H1 (cell line): Measurements from ENCODE around the gene ENTPD8. TPM values are rescaled to one million over a fixed set of nuclear protein-coding genes. Genes with fewer than 3 reads are reported as not detected.

Experiments
- CTCF ChIA-PET: fragments of 300-600 bp; sonication (Branson Sonifier 250); formaldehyde crosslinking; loops from one replicate; lab custom pipeline; 2021; ENCODE audit not compliant: partially characterized antibody; lab: Charles Lee
- POLR2A ChIA-PET: fragments of 300-600 bp; sonication (Branson Sonifier 250); formaldehyde crosslinking; loops from one replicate; lab custom pipeline; 2021; ENCODE audit warnings: inconsistent platforms; ENCODE audit not compliant: partially characterized antibody; lab: Charles Lee
- DNase-seq, 2 experiments: peaks; one replicate each; pipeline versions ENCODE4 v3.0.0 to v3.0.0-alpha.2; 2010 to 2022; ENCODE audit warnings: low spot score in 2 of 2, low read depth in 1 of 2, mixed read lengths in 1 of 2
- FAIRE-seq: peaks from 2 replicates; lab custom pipeline; 2011; peaks lifted over from hg19 to GRCh38; lab: Jason Lieb, UNC
- H2AFZ ChIP-seq: 2 replicates; pipeline ENCODE4 v1.8.1; 2012; ENCODE audit warnings: low read length, inconsistent platforms
- H2AK5ac ChIP-seq: 2 replicates; pipeline ENCODE4 v1.6.1; 2013; ENCODE audit warnings: low read depth, low read length
- H2BK120ac ChIP-seq: replicated peaks from 2 replicates; pipeline ENCODE3; 2013; ENCODE audit warnings: low read depth, low read length, inconsistent platforms
- H2BK12ac ChIP-seq: 2 replicates; pipeline ENCODE4 v1.6.1; 2013; ENCODE audit warnings: low read depth, low read length
- H2BK15ac ChIP-seq: 2 replicates; pipeline ENCODE4 v1.6.1; 2013; ENCODE audit warnings: low read length
- H2BK20ac ChIP-seq: 2 replicates; pipeline ENCODE4 v1.6.1; 2013; ENCODE audit warnings: low read length
- H2BK5ac ChIP-seq: 2 replicates; pipeline ENCODE4 v1.6.1; 2013; ENCODE audit warnings: low read depth, low read length
- H3K14ac ChIP-seq: 2 replicates; pipeline ENCODE4 v1.6.1; 2013; ENCODE audit warnings: inconsistent platforms; ENCODE audit not compliant: insufficient read length
- H3K18ac ChIP-seq: 2 replicates; pipeline ENCODE4 v1.6.1; 2013; ENCODE audit warnings: low read length; ENCODE audit errors: extremely low read depth
- H3K23ac ChIP-seq: 2 replicates; pipeline ENCODE4 v1.6.1; 2013; ENCODE audit warnings: inconsistent platforms; ENCODE audit not compliant: insufficient read length
- H3K23me2 ChIP-seq: 2 replicates; pipeline ENCODE4 v1.6.1; 2013; ENCODE audit warnings: low read depth, low read length
- H3K27ac ChIP-seq: 2 replicates; pipeline ENCODE4 v1.6.1; 2011; ENCODE audit warnings: low read depth, low read length, inconsistent platforms
- H3K27me3 ChIP-seq, 4 experiments: replicated peaks in 1 of 4; 1 replicate in 1 of 4; 2 replicates in 3 of 4; pipeline versions ENCODE4 v1.6.1 to v1.8.1; 2011 to 2013; ENCODE audit warnings: low read length in 3 of 4, mild to moderate bottlenecking in 3 of 4, inconsistent platforms in 2 of 4, mixed read lengths in 2 of 4, moderate library complexity in 1 of 4; ENCODE audit not compliant: control insufficient read depth in 3 of 4, insufficient read depth in 3 of 4; ENCODE audit errors: extremely low read depth in 1 of 4
- H3K36me3 ChIP-seq, 4 experiments: 2 replicates each; pipeline versions ENCODE4 v1.6.1 to v1.8.1; 2011 to 2013; ENCODE audit warnings: mild to moderate bottlenecking in 4 of 4, low read length in 3 of 4, moderate library complexity in 2 of 4, control low read depth in 1 of 4, inconsistent platforms in 1 of 4; ENCODE audit not compliant: insufficient read depth in 4 of 4, control insufficient read depth in 2 of 4
- H3K4ac ChIP-seq: replicated peaks from 2 replicates; pipeline ENCODE3; 2013; ENCODE audit warnings: low read length, low read depth, mixed read lengths, inconsistent platforms; ENCODE audit not compliant: insufficient read length
- H3K4me1 ChIP-seq, 4 experiments: replicated peaks in 1 of 4; 1 replicate in 1 of 4; 2 replicates in 3 of 4; pipeline versions ENCODE4 v1.6.1 to v1.8.1; 2011 to 2013; ENCODE audit warnings: low read length in 3 of 4, inconsistent platforms in 2 of 4, mixed read lengths in 1 of 4; ENCODE audit not compliant: insufficient read depth in 4 of 4, control insufficient read depth in 3 of 4
- H3K4me2 ChIP-seq, 2 experiments: 2 replicates each; pipeline versions ENCODE4 v1.6.1 to v1.8.1; 2011 to 2013; ENCODE audit warnings: low read depth in 2 of 2, low read length in 2 of 2, control low read depth in 1 of 2, inconsistent platforms in 1 of 2, mild to moderate bottlenecking in 1 of 2; ENCODE audit not compliant: insufficient read depth in 1 of 2
- H3K4me3 ChIP-seq, 4 experiments: fragments of 200-600, 300-600 bp in 1 of 4; sonication (generic), shearing (Covaris generic), sonication (Bioruptor Twin) in 1 of 4; 2 replicates each; pipeline versions ENCODE4 v1.5.1 to v1.8.1; 2011 to 2016; ENCODE audit warnings: low read length in 4 of 4, low read depth in 3 of 4, control low read depth in 2 of 4, inconsistent platforms in 2 of 4, mild to moderate bottlenecking in 2 of 4, mixed read lengths in 1 of 4, moderate library complexity in 1 of 4; ENCODE audit not compliant: insufficient read depth in 2 of 4; ENCODE audit errors: extremely low read depth in 1 of 4
- H3K56ac ChIP-seq: replicated peaks from 2 replicates; pipeline ENCODE3; 2013; ENCODE audit warnings: low read depth, mild to moderate bottlenecking, mixed read lengths, low read length, inconsistent platforms; ENCODE audit not compliant: insufficient read length
- H3K79me1 ChIP-seq: 2 replicates; pipeline ENCODE4 v1.6.1; 2013; ENCODE audit warnings: low read depth, low read length, control low read depth
- H3K79me2 ChIP-seq, 2 experiments: 2 replicates each; pipeline versions ENCODE4 v1.6.1 to v1.8.1; 2012 to 2013; ENCODE audit warnings: low read length in 2 of 2, mild to moderate bottlenecking in 2 of 2, inconsistent platforms in 1 of 2; ENCODE audit not compliant: insufficient read depth in 2 of 2, control insufficient read depth in 1 of 2
- H3K9ac ChIP-seq, 4 experiments: replicated peaks in 1 of 4; 1 replicate in 1 of 4; 2 replicates in 3 of 4; pipeline versions ENCODE4 v1.6.1 to v1.8.1; 2011 to 2013; ENCODE audit warnings: low read depth in 3 of 4, low read length in 3 of 4, control low read depth in 2 of 4, mild to moderate bottlenecking in 2 of 4, moderate library complexity in 2 of 4, inconsistent platforms in 1 of 4; ENCODE audit errors: extremely low read depth in 1 of 4
- H3K9me3 ChIP-seq, 2 experiments: 2 replicates each; pipeline versions ENCODE4 v1.6.1 to v1.8.1; 2012 to 2013; ENCODE audit warnings: mild to moderate bottlenecking in 2 of 2, moderate library complexity in 2 of 2, control low read depth in 1 of 2, inconsistent platforms in 1 of 2, low read depth in 1 of 2, low read length in 1 of 2, mixed read lengths in 1 of 2; ENCODE audit not compliant: insufficient read depth in 2 of 2
- H4K20me1 ChIP-seq, 2 experiments: replicated peaks in 1 of 2; 2 replicates each; pipeline versions ENCODE3 to v1.8.1; 2011 to 2013; ENCODE audit warnings: inconsistent platforms in 2 of 2, low read length in 2 of 2, mild to moderate bottlenecking in 1 of 2; ENCODE audit not compliant: insufficient read depth in 2 of 2, control insufficient read depth in 1 of 2
- H4K5ac ChIP-seq: 2 replicates; pipeline ENCODE4 v1.6.1; 2013; ENCODE audit warnings: low read length, low read depth, mixed read lengths, inconsistent platforms; ENCODE audit not compliant: insufficient read length
- H4K8ac ChIP-seq: 2 replicates; pipeline ENCODE4 v1.8.0; 2013; ENCODE audit warnings: mild to moderate bottlenecking, moderate library complexity, low read length, inconsistent platforms; ENCODE audit not compliant: insufficient read depth; ENCODE audit errors: extremely low read depth
- H4K91ac ChIP-seq: replicated peaks from 2 replicates; pipeline ENCODE3; 2013; ENCODE audit warnings: low read length, mixed read lengths, inconsistent platforms; ENCODE audit not compliant: insufficient read length
- SP4 ChIP-seq: IDR thresholded peaks from 2 replicates; pipeline ENCODE4 v1.6.1; 2012; ENCODE audit warnings: low read length, inconsistent platforms
- WGBS, 2 experiments: shearing (Covaris generic) in 1 of 2; methylation state at CpG; one replicate each; pipeline versions ENCODE4 v1.1.6 to v1.1.7; 2013 to 2015; ENCODE audit warnings: low lambda C conversion rate in 2 of 2, mixed read lengths in 2 of 2, inconsistent platforms in 1 of 2, low coverage in 1 of 2, missing lambda C conversion rate in 1 of 2; ENCODE audit not compliant: insufficient replicate concordance in 2 of 2, insufficient coverage in 1 of 2, insufficient read length in 1 of 2; ENCODE audit errors: extremely low coverage in 1 of 2, missing lambda C conversion rate in 1 of 2; 5-methylcytosine and 5-hydroxymethylcytosine counted together
- polyA plus RNA-seq, 7 experiments: library from polyadenylated mRNA; depleted of rRNA in 3 of 7; stranded (reverse) in 5 of 7; unstranded in 2 of 7; fragments of >200 nt in 5 of 7; fragments of 200-250 nt in 2 of 7; gene quantifications; 1 replicate in 5 of 7; 2 replicates in 1 of 7; 4 replicates in 1 of 7; pipeline versions ENCODE4 v1.2.1 to v1.2.3, GENCODE V29; 2011 to 2013; ENCODE audit warnings: missing spikeins in 2 of 7, mixed read lengths in 2 of 7
- total RNA-seq: library from RNA; stranded (reverse); fragmentation: NEBNext Ultra II Directional; extraction: Animal tissue kit (Norgen Biotek cat#: 25700); gene quantifications from 2 replicates; pipeline ENCODE4 v1.2.1, GENCODE V29; 2021

ENTPD8 gene
- total and polyA plus RNA-seq, 2 of the 8 experiments (the other 6 are each of a cell fraction or from before 2014, with no cell fraction given), result 0.48 to 0.51 TPM

GRCh38 chr9:137394866-137395665 lies 46.1 kb downstream of the ENTPD8 start:
- H3K14ac ChIP-seq, result no peak overlapping the region
- FAIRE-seq, result no peak
- H2BK20ac ChIP-seq, result no peak overlapping the region
- H3K27me3 ChIP-seq, result no peaks in the 10 kb centered on the region
- H3K4me3 ChIP-seq, result no peak overlapping the region
- no peak overlapping the region for H2BK5ac ChIP-seq
- peaks cover 0 to 6% of the 10 kb centered on the region in 2 experiments for H4K20me1 ChIP-seq
- H2BK120ac ChIP-seq, result no peak overlapping the region
- no peak overlapping the region for H3K56ac ChIP-seq
- no peak overlapping the region for H2BK15ac ChIP-seq
- ChIA-PET POLR2A (interaction anchor here (1.2 kb wide), 1 partner anchor 9 kb away, joined by 4 read pairs; no protein-coding TSS in a partner anchor), CTCF (interaction anchor here (0.6 to 1.2 kb wide), 4 partner anchors 28 to 109 kb away, joined by 3 read pairs; partner anchors contain the start of gene EXD3)
- H3K4ac ChIP-seq, result no peak overlapping the region
- 91% methylated on average over 28 of the region's 36 CpGs; no CpG with 5 or more reads in 1 of the 2 experiments for WGBS, 2 experiments
- H3K18ac ChIP-seq, result no peak overlapping the region
- H2BK12ac ChIP-seq, result no peak overlapping the region
- no peak overlapping the region for H3K23ac ChIP-seq
- no peak overlapping the region for H4K8ac ChIP-seq
- no peaks in the 10 kb centered on the region for H3K36me3 ChIP-seq
- H4K91ac ChIP-seq, result no peak overlapping the region
- no peak overlapping the region for H2AK5ac ChIP-seq
- H3K79me2 ChIP-seq, result no peaks in the 10 kb centered on the region
- H3K27ac ChIP-seq, result no peak overlapping the region
- no peak overlapping the region for H4K5ac ChIP-seq
- H3K79me1 ChIP-seq, result no peaks in the 10 kb centered on the region
- no peak for DNase-seq
- no peaks in the 10 kb centered on the region; a peak in 1 of 7 replicates for H3K4me1 ChIP-seq
- TF ChIP-seq SP4, result no peak
- no peak overlapping the region for H3K9ac ChIP-seq
- H3K23me2 ChIP-seq, result no peaks in the 10 kb centered on the region
- no peaks in the 10 kb centered on the region for H3K9me3 ChIP-seq
- H3K4me2 ChIP-seq, result no peak overlapping the region
- no peak overlapping the region for H2AFZ ChIP-seq
